Central memory CD8-positive, alpha-beta T cell (primary cell): ENCODE results near the gene KCNMA1.

Experiments used
- ATAC-seq: fragments of 150-1000 bp; cut with Tn5 transposase; replicated peaks from 2 replicates; pipeline ENCODE4 v1.10.0; 2022; ENCODE audit warnings: mild to moderate bottlenecking, moderate FRiP score, moderate number of reproducible peaks; ENCODE audit not compliant: poor library complexity, severe bottlenecking; ENCODE audit errors: extremely low read depth
- DNase-seq, 2 donors: peaks; one replicate each; pipeline ENCODE4 v3.0.0; 2021; ENCODE audit warnings: low spot score in 2 of 2
- H3K27ac Mint-ChIP-seq: one replicate; pipeline ENCODE4 v1.8.0; 2022; ENCODE audit warnings: low read depth, mild to moderate bottlenecking, moderate library complexity, mixed read lengths
- H3K27me3 Mint-ChIP-seq: one replicate; pipeline ENCODE4 v1.8.0; 2022; ENCODE audit warnings: mixed read lengths
- H3K36me3 Mint-ChIP-seq: one replicate; pipeline ENCODE4 v1.8.0; 2022; ENCODE audit warnings: mild to moderate bottlenecking, moderate library complexity, mixed read lengths; ENCODE audit not compliant: insufficient read depth
- H3K4me1 Mint-ChIP-seq: one replicate; pipeline ENCODE4 v1.8.0; 2022; ENCODE audit warnings: mixed read lengths
- H3K4me3 Mint-ChIP-seq: one replicate; pipeline ENCODE4 v1.8.0; 2022; ENCODE audit warnings: mild to moderate bottlenecking, moderate library complexity, mixed read lengths
- H3K9me3 Mint-ChIP-seq: one replicate; pipeline ENCODE4 v1.8.0; 2022; ENCODE audit warnings: mixed read lengths

The KCNMA1 gene

DNA sequence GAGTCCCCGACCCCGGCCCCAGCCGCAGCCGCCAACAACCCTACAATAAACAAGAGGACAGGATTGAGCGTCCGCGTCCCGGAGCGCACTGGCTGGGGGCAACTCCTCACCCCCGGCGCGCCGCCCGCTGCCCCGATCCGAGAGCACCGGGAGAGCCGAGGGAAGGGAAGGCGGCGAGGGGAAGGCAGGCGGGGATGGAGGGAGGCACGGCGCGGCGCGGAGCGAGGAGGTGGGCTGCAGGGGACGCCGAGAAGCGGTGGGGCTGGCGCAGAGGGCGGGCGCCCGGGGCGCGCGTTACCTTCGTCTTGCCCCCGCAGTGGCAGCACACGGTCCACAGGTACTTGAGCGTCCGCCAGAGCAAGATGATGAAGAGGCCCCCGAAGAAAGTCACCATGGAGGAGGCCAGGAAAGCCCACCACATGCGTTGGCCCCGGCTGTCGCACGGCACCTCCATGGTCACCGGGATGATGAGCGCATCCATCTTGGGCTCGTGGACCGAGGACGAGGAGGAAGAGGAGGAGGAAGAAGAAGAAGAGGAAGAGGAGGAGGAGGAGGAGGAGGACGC lies 559 bp downstream of the KCNMA1 start:
- ATAC-seq: no peak
- Mint-ChIP-seq H3K4me3 (peak overlapping the region; percentile 63), H3K27me3 (peaks cover 91% of the 10 kb centered on the region), H3K9me3 (no peaks in the 10 kb centered on the region), H3K4me1 (peaks cover 8% of the 10 kb centered on the region), H3K27ac (no peak overlapping the region), H3K36me3 (no peaks in the 10 kb centered on the region)
- DNase-seq: no peak

DNA sequence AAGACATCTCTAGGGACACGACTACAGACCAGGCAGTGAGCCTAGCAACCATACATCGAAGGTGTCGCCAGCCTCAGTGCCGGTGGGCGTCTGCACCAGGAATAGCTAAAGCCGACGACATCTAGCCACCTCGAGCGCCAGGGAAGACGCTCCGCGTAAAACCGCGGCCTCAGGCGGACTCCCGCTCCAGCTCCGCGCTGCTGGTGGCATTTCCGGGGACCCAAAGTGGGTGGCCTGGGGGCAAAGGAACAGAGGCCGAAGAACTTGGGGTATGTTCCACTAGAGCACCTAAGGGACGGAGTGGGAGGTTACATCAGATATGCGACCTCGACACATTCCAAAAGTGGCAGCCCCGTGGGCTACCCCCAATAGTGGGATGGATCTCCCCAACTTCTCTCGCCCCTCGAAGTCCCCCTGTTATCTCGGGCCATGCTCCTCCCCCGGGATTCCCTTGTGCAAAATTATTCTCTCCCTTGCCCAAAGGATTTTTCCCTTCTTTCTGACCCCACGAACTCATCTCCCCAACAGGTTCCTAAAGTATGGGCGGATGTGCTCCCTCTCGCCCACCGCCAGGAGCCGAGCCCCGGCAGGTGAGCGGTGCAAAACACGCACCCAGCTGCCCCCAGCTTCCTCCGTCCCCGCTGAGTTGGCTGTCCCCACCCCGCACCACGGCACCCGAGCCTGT lies 1.2 kb downstream of the KCNMA1 start:
- ATAC-seq (no peak), DNase-seq (no peak)
- no peak overlapping the region for H3K27ac Mint-ChIP-seq
- H3K27me3 Mint-ChIP-seq: peaks cover 85% of the 10 kb centered on the region
- H3K4me3 Mint-ChIP-seq: peak overlapping the region; percentile 63
- peaks cover 8% of the 10 kb centered on the region for H3K4me1 Mint-ChIP-seq
- no peaks in the 10 kb centered on the region for H3K9me3 Mint-ChIP-seq
- no peaks in the 10 kb centered on the region for H3K36me3 Mint-ChIP-seq

DNA sequence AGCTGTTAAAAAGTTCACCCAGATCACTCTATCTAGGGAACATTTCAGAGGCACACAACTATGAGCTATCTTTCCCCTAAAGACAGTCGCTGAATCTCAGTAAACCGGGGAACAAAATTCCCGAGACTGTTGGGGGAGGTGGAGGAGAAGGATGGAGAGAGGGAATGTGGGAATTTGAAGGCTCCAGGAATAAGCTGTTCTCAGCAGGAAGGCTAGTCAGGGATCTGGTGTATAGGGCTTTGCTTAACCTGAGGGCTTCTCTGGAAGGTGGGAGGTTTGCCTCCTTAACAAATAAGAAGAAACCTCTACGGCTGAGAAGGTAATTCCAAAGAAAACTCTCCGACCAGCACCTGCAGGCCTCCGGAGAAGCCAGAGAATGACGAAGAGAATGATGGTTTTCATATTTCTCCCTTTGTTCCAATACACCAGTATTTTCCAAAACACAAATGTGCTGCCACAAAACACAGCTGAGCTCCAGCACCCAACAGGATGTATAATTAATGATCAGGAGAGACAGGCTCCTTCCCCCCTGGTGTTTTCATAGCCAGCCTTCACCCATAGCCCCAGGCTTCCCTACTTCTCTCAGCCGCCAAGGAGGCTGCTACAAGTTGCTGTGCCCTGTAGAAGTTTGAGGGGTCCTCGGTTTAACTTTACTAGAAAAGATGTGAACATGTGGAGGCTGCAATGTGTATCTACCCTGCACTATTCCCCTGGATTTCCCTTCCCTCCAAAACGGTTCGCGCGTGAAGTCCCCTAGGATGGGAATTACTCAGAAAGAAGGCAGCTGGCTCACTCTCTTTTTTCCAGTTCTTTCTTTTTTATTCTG lies 2.0 kb downstream of the KCNMA1 start:
- ATAC-seq (no peak), DNase-seq (no peak)
- Mint-ChIP-seq H3K4me3 (no peak overlapping the region), H3K9me3 (no peaks in the 10 kb centered on the region), H3K36me3 (no peaks in the 10 kb centered on the region), H3K27ac (no peak overlapping the region), H3K27me3 (peaks cover 77% of the 10 kb centered on the region), H3K4me1 (peaks cover 8% of the 10 kb centered on the region)

DNA sequence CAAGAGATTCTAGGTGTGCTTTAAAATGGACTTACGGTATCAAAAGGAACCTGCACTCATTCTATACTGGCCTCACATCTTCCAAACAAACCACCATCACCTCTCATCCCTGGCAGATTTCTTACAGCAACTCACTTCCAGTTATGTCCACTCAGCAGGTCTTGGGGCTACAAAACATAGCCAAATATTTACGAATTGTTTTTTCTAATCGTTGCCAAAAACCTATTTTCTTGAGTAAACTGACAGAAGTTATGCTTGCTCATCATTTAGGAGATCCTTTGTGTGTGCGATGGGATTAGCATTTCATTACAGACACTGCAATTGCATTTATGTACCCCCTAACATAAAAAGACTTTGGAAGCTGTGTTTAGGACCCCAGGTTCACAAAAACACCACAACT lies 2.7 kb downstream of the KCNMA1 start:
- DNase-seq (no peak), ATAC-seq (no peak)
- Mint-ChIP-seq H3K4me1 (peaks cover 8% of the 10 kb centered on the region), H3K27ac (no peak overlapping the region), H3K36me3 (no peaks in the 10 kb centered on the region), H3K4me3 (no peak overlapping the region), H3K9me3 (no peaks in the 10 kb centered on the region), H3K27me3 (peaks cover 70% of the 10 kb centered on the region)

DNA sequence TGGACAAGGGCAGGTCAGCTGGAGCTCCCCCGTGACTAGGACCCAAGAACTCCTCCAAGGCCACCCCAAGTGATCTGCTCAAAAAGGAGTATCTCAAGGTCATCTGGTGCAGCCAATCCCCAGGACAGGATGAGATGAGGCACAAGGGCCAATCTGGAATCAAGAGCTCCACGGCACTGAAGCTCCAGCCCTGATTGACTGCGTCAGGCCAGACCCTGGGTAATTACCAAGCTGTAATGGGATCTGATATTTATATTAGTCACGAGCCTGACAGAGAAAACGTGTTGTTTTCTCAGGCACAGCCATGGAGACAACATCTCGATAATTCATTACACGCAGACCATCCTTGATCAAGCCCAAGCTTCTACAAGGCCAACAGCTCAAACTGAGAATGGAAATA lies 4.2 kb downstream of the KCNMA1 start:
- DNase-seq: no peak
- H3K9me3 Mint-ChIP-seq: no peaks in the 10 kb centered on the region
- peaks cover 8% of the 10 kb centered on the region for H3K4me1 Mint-ChIP-seq
- no peak overlapping the region for H3K27ac Mint-ChIP-seq
- no peak overlapping the region for H3K4me3 Mint-ChIP-seq
- ATAC-seq: no peak
- no peaks in the 10 kb centered on the region for H3K36me3 Mint-ChIP-seq
- peaks cover 55% of the 10 kb centered on the region for H3K27me3 Mint-ChIP-seq

DNA sequence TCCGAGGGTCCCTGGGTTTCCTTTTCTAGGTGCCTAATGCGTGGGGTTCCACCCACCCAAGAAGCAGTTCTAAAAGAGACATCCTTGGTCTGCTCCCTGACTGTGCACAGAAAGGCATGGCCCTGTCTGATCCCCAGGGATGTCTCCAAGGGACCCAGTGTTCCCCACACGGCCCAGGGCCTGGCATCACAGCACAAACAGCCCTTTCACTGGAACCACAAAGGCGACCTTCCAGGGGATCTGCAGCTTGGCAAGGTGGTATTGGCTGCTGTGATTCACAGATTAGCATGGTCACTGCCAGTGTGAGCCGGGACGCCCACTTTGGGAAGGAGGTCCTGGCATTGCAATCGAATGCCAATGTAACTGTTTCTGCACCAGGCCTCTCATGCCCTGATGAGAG lies 6.4 kb downstream of the KCNMA1 start:
- Mint-ChIP-seq H3K36me3 (no peaks in the 10 kb centered on the region), H3K4me3 (no peak overlapping the region), H3K9me3 (no peaks in the 10 kb centered on the region), H3K27ac (no peak overlapping the region), H3K4me1 (no peaks in the 10 kb centered on the region), H3K27me3 (peaks cover 54% of the 10 kb centered on the region)
- DNase-seq (no peak), ATAC-seq (no peak)

DNA sequence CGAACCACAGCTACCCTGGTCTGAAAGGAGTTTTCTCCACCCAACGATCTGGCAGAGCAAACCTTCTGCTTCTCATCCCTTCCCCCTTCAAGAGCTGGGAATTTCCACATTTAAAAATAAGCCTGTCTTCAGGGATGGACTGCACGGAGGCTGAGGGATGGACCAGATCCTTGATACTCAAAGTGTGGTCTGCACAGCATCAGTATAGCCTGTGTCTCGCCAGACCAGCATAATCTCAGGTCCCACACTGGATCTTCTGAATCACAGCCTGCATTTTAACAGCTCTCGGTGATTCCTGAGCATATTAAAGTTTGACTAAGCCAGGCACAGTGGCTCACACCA lies 7.1 kb downstream of the KCNMA1 start:
- no peak overlapping the region for H3K4me3 Mint-ChIP-seq
- no peak overlapping the region for H3K27ac Mint-ChIP-seq
- DNase-seq (no peak), ATAC-seq (no peak)
- no peaks in the 10 kb centered on the region for H3K36me3 Mint-ChIP-seq
- no peaks in the 10 kb centered on the region for H3K9me3 Mint-ChIP-seq
- H3K27me3 Mint-ChIP-seq: peaks cover 46% of the 10 kb centered on the region
- no peaks in the 10 kb centered on the region for H3K4me1 Mint-ChIP-seq

DNA sequence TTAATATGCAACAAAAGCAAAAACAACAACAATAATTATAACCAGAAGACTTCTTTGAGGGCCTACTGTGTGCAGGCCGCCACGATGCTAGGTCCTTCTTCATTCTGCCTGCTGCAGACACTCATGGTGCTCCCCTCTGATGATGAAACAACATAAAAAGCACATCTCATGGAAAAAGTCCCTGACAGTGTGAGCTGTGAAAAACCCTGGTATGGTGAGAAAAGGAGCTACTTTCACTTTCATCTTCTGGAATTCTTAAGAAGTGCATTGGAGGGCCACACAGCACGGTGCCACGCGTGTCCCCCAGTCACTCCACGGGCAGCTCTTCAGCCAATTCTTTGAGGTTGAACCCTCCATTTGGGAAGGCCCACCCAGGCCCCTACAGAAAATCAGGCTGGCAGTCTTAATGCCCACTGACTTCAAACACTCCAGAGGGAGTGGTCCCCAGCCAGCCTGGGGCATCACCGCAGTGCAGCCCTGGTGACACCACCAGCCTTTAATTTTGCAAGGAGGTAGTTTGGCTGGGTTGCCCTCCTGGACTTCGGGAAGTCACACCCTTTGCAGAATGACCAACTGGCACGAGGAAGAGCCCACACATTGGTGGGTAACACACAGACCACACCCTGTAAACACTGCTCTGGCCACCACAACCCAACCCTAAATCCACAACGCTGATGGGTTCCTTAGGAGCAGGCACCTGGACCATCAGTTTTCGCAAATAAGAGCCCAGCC lies 7.7 kb downstream of the KCNMA1 start:
- no peaks in the 10 kb centered on the region for H3K4me1 Mint-ChIP-seq
- H3K36me3 Mint-ChIP-seq: no peaks in the 10 kb centered on the region
- DNase-seq (no peak), ATAC-seq (no peak)
- no peaks in the 10 kb centered on the region for H3K9me3 Mint-ChIP-seq
- H3K27ac Mint-ChIP-seq: no peak overlapping the region
- peaks cover 41% of the 10 kb centered on the region for H3K27me3 Mint-ChIP-seq
- no peak overlapping the region for H3K4me3 Mint-ChIP-seq

DNA sequence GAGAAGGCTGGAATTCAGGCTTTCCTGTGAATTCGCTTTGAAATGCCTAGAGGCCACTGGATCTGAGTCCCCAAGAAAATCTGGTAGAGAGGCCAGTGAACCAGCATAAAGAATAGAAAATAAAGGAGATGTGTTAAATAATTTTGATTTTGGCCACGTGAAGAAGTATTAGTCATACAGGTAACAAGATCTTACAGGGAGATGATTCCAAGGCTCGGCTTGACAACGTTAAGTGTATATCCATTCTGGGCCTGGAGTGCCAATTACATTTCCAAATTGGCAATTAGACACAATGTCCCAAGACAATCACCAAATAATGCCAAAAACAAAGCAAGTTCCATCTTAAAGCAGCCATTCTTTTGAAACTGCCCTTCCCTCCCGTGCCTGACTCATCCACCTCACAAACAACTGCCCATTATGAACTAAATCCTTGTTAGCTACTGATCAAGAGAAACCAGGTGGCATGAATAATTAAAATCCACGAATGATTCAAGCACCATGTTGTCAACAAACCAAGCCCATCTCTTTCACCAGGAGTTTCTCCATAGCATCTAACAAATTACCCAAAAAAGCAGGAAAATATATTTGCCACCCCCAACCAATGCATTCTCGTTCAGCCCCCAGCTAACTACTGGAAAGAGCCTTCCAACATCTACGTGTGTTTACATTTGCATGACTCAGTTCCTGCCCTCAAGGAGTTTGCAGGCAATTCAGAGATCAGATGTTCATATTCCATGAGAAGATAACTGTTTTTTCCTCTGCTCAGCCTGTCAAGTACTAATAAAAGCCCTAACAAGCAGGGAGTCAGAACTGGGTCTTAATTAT lies 8.5 kb downstream of the KCNMA1 start:
- Mint-ChIP-seq H3K4me1 (no peaks in the 10 kb centered on the region), H3K9me3 (no peaks in the 10 kb centered on the region), H3K36me3 (no peaks in the 10 kb centered on the region), H3K4me3 (no peak overlapping the region), H3K27ac (no peak overlapping the region), H3K27me3 (peaks cover 33% of the 10 kb centered on the region)
- no peak for DNase-seq
- no peak for ATAC-seq

DNA sequence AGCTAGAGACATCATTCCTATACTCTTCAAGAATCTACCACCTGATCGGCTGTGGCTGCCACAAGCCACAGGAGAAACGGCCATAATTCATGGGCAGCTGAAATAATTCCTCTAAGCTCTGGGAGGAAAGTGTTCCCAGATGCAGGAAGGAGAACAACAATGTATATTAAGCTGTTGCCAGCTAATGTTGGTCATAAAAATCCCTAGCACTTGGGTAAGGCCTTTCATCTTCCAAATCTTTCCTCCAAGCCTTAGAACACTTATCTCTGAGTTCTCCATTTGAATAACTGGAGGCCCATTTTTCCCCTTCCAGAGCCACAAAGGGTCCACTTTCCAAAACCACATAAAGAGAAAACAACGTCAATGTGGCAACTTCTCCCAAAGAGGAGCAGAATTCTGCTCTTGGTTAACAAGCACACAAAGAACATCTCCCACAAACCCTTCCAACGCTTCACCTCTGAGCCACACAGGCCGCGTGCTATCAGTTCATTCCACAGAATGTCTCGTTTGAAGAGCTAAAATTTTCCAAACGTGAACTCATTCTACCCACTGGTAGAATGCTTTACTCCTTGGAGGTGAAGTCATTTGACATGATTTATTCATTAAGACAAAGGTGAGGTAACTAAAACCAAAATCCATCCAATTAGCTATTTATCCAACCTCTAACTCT lies 11.2 kb downstream of the KCNMA1 start:
- H3K27ac Mint-ChIP-seq: no peak overlapping the region
- ATAC-seq: no peak
- no peak overlapping the region for H3K4me3 Mint-ChIP-seq
- peaks cover 14% of the 10 kb centered on the region for H3K27me3 Mint-ChIP-seq
- no peaks in the 10 kb centered on the region for H3K4me1 Mint-ChIP-seq
- no peak for DNase-seq
- no peaks in the 10 kb centered on the region for H3K9me3 Mint-ChIP-seq
- no peaks in the 10 kb centered on the region for H3K36me3 Mint-ChIP-seq

DNA sequence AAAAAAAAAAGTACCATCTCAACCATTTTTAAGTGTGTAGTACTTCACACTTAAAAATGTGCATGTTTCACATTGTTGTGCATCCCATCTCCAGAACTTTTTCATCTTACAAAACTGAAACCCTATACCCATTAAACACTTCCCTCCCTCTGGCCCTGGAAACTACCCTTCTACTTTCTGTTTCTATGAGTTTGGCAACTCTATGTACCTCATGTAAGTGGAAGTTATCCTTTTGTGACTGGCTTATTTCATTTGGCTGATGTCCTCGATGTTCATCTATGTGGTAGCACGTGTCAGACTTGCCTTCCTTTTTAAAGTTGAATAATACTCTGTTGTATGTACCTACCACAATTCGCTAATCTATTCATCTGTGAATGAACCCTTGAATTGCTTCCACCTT lies 12.2 kb downstream of the KCNMA1 start:
- DNase-seq (no peak), ATAC-seq (no peak)
- Mint-ChIP-seq H3K9me3 (no peaks in the 10 kb centered on the region), H3K4me1 (no peaks in the 10 kb centered on the region), H3K36me3 (no peaks in the 10 kb centered on the region), H3K27me3 (peaks cover 14% of the 10 kb centered on the region), H3K27ac (no peak overlapping the region), H3K4me3 (no peak overlapping the region)

DNA sequence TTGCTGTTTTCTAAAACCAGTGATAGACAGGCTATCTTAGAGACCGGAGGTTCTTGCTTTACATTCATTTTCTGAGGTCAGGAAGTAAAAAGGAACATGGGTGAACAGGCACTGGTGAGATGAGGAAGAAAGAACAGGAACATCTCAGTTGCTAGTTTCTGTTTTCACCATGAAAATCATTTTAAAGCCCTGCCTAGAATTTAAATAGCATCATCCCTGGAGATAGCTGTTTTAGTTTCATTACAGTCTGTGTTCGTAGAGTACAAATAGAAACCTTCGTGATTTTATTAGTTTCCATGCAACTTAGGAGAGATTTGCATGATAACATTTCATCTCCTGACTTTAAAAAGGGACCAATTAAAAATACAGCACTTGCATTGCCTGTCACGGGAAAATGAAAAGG lies 14.7 kb downstream of the KCNMA1 start:
- H3K27ac Mint-ChIP-seq: no peak overlapping the region
- H3K36me3 Mint-ChIP-seq: no peaks in the 10 kb centered on the region
- no peak for DNase-seq
- H3K9me3 Mint-ChIP-seq: no peaks in the 10 kb centered on the region
- H3K4me1 Mint-ChIP-seq: no peaks in the 10 kb centered on the region
- H3K4me3 Mint-ChIP-seq: no peak overlapping the region
- no peak for ATAC-seq
- peaks cover 14% of the 10 kb centered on the region for H3K27me3 Mint-ChIP-seq
